ENCODE measurements around the gene SERPINH1.

Gene SERPINH1

DNA sequence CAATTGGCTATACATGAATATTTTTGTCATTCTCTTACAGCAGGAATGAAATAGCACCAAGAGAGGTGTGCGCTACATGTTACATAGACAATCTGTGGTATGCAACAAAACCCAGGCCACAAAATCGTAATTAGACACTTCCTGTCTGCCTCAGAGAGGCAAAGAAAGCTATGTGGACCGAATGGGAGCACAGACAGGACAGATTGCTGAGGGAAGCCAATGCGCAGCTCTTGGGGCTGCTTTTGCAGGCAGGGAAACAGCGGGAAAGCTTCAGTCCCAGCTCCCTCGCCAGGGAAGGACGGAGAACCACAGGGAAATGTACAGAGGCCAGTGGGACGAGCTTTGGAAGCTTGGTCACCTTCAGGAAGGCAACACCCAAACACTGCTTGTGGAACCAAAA lies 40.9 kb downstream of the SERPINH1 start:
- no peak for DNase-seq

DNA sequence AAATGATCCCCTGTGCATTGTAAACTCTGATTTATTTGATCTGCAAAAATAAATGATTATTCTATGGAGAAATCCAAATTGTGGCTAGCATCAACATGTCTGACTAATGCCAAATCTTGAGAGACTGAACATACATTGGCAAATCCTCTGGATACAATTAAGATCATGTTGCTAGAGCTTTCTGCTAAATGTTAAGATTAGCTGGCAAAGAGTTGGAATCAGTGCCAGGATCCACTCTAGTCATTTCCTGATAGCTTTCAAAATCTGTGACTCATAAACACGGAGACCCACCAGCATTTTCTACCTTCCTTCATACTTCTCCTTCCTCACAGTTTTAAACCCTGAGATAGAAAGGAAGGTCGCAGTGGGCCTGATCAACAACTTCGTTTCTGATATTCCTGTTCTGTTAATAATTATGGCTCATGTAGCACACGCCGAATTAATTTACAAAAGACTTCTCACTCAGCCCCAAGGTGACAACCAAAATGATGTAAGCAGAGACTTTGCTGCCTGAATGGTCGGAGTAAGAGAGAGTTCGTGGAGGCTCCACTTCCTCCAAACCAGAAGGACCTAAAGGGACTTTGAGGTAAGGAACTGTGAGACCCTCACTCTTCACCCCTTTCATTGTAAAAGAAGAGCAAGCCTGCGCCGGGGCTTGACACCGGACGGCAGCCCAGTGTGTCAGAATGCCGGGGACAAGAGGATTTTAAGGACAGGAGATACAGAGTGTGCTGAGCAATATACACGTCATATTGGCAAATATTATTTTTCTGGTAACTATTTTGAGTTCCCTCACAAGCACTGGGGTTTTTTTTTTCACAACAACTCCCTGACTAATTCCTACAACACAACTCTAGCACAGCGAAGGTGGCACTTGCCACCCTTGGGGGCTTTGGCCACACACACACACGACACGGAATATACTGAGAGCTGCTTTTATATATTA lies 42.0 kb downstream of the SERPINH1 start:
- no peak for DNase-seq

DNA sequence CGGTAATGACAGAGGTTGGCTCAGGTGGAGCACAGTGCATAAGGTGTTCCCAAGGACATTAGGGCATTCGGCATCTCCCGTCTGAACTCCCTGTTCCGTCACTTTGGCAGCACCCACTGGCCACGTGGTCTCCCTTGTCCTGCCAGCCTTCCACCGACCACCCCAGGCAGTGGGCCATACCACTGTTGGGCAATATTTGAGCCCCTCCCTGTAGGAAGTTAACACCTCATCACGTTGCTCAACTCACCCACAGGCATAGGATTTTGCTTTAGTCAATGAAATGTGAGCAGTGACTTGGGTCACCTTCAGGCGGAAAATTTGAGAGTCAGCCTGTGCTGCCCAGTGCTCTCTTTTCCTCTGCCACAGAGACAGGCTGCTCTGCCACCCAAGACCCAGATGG lies 44.0 kb downstream of the SERPINH1 start:
- DNase-seq, result no peak

DNA sequence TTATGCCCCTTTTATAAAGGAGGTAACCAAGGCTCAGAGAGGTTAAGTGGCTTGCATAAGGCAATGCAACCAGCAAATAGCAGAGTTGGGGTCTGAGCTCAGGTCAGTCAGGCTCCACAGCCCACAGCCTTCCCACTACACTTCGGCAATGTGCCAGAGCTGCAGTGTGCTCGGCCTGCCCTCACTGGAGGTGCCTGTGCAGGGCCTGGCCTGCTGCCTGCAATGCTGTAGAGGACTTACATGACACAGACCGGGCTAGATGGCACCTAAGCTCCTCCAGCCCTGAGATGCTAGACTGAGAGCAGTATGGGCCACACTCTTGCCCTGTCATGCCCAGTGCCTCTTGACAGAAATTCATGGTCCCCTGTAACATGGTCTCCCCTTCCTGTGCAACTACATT lies 49.8 kb downstream of the SERPINH1 start:
- DNase-seq, result no peak

DNA sequence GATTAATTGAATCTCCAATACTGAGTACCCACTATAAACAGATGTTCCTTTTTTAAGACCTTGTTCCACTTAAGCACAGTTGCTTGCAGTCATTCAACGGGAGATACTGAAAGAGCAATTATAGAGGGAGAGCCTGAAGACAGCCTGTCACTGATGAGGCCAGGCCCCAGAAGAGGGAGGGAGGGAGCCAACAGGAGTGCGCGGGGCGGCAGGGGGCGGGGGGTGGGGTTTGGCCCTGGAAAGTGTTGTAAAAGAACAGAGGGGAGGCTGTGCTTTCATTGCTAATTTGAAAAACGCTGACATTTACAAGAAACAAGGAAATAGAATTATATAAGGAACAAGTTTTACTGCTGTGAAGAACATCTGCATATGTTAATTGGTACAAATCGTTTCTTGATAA lies 53.7 kb downstream of the SERPINH1 start:
- no peak for DNase-seq

DNA sequence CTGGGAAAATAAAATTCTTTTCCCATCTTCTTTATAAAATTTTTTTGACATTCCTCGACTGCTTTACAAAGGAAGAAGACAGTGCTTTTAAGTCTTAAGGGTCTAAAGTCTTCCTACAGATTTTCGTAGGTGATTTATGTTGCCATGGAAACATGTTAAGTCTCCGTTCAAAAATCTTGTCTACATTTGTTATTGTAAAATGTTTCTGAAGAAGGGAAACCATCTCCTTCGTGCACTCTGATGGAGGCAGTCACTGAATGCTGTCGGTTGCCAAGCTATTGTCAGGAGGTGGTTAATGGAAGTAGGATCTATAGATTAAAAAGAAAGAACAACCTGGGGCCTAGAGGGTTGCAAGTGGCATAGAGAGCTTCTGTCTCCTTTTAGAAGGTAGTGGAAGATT lies 54.2 kb downstream of the SERPINH1 start:
- no peak for DNase-seq

All from NCI-H1417 treated with DMSO at 0.1 percent for 48 hours (cell line).